ENCODE data around the gene IL18.

IL18 gene

GRCh38 chr11:112186304-112186703 is 22.4 kb upstream of the IL18 start:
- no peak overlapping the region for H3K9ac ChIP-seq (ENCODE audit: low read length)
- no peaks in the 10 kb centered on the region for H3K9me3 ChIP-seq (replicated peaks; ENCODE audit: insufficient read depth, low read length)
- no peaks in the 10 kb centered on the region for H3K9me2 ChIP-seq (replicated peaks; ENCODE audit: insufficient read depth, low read length)
- H3K27me3 ChIP-seq (replicated peaks; ENCODE audit: insufficient read depth, low read length), result no peaks in the 10 kb centered on the region
- no peaks in the 10 kb centered on the region for H3K36me3 ChIP-seq (replicated peaks; ENCODE audit: insufficient read depth, low read length)
- H2AFZ ChIP-seq (ENCODE audit: low read length), result no peak overlapping the region
- no peaks in the 10 kb centered on the region for H3F3A ChIP-seq (ENCODE audit: insufficient read depth, low read length)
- TF ChIP-seq EZH2 (optimal IDR thresholded peaks at IDR 0.05; ENCODE audit: low read depth, low read length) (no peak), CTCF (IDR thresholded peaks at IDR 0.05; ENCODE audit: low read length) (no peak), EZH2phosphoT487 (IDR thresholded peaks at IDR 0.05; ENCODE audit: low read length) (no peak)
- no peak overlapping the region for H3K4me2 ChIP-seq (ENCODE audit: low read depth, low read length)
- H3K79me2 ChIP-seq (ENCODE audit: low read length), result no peaks in the 10 kb centered on the region
- H3K4me3 ChIP-seq (ENCODE audit: low read length), result no peak overlapping the region
- no peak overlapping the region for H3K27ac ChIP-seq (ENCODE audit: low read length)
- no peaks in the 10 kb centered on the region for H3K4me1 ChIP-seq (ENCODE audit: low read length)
- H4K20me1 ChIP-seq (ENCODE audit: insufficient read depth, low read length), result no peaks in the 10 kb centered on the region
- DNase-seq, result no peak

- Histone ChIP-seq H3K27ac (ENCODE audit: low read length) (no peak overlapping the region), H3K4me3 (ENCODE audit: low read length) (no peak overlapping the region), H3K79me2 (ENCODE audit: low read length) (no peaks in the 10 kb centered on the region), H3K4me1 (ENCODE audit: low read length) (no peaks in the 10 kb centered on the region), H3K9ac (ENCODE audit: low read length) (no peak overlapping the region), H3K27me3 (replicated peaks; ENCODE audit: insufficient read depth, low read length) (no peaks in the 10 kb centered on the region), H2AFZ (ENCODE audit: low read length) (no peak overlapping the region), H3F3A (ENCODE audit: insufficient read depth, low read length) (no peaks in the 10 kb centered on the region), H3K4me2 (ENCODE audit: low read depth, low read length) (no peak overlapping the region), H3K9me2 (replicated peaks; ENCODE audit: insufficient read depth, low read length) (no peaks in the 10 kb centered on the region), H3K36me3 (replicated peaks; ENCODE audit: insufficient read depth, low read length) (no peaks in the 10 kb centered on the region), H4K20me1 (ENCODE audit: insufficient read depth, low read length) (no peaks in the 10 kb centered on the region), H3K9me3 (replicated peaks; ENCODE audit: insufficient read depth, low read length) (no peaks in the 10 kb centered on the region)
- DNase-seq, result no peak
- no peak for TF ChIP-seq CTCF (IDR thresholded peaks at IDR 0.05; ENCODE audit: low read length)
- TF ChIP-seq EZH2phosphoT487 (IDR thresholded peaks at IDR 0.05; ENCODE audit: low read length), result no peak
- TF ChIP-seq EZH2 (optimal IDR thresholded peaks at IDR 0.05; ENCODE audit: low read depth, low read length), result no peak
Observed at GRCh38 chr11:112185883-112186282, 22.0 kb upstream of the IL18 start.

- H3F3A ChIP-seq (ENCODE audit: insufficient read depth, low read length), result 0 out of 2 replicates have a peak, but pooled peaks cover 4% of the 10 kb centered on the region
- no peak overlapping the region for H3K4me2 ChIP-seq (ENCODE audit: low read depth, low read length)
- H3K27me3 ChIP-seq (replicated peaks; ENCODE audit: insufficient read depth, low read length), result no peaks in the 10 kb centered on the region
- H3K79me2 ChIP-seq (ENCODE audit: low read length), result no peaks in the 10 kb centered on the region
- no peak overlapping the region for H3K9ac ChIP-seq (ENCODE audit: low read length)
- TF ChIP-seq CTCF (IDR thresholded peaks at IDR 0.05; ENCODE audit: low read length), result no peak
- TF ChIP-seq EZH2 (optimal IDR thresholded peaks at IDR 0.05; ENCODE audit: low read depth, low read length), result no peak
- no peak for TF ChIP-seq EZH2phosphoT487 (IDR thresholded peaks at IDR 0.05; ENCODE audit: low read length)
- H3K9me2 ChIP-seq (replicated peaks; ENCODE audit: insufficient read depth, low read length), result no peaks in the 10 kb centered on the region
- H3K9me3 ChIP-seq (replicated peaks; ENCODE audit: insufficient read depth, low read length), result no peaks in the 10 kb centered on the region
- peaks cover 16% of the 10 kb centered on the region for H3K4me1 ChIP-seq (ENCODE audit: low read length)
- H2AFZ ChIP-seq (ENCODE audit: low read length), result no peak overlapping the region
- H3K36me3 ChIP-seq (replicated peaks; ENCODE audit: insufficient read depth, low read length), result no peaks in the 10 kb centered on the region
- no peak overlapping the region for H3K27ac ChIP-seq (ENCODE audit: low read length)
- no peaks in the 10 kb centered on the region for H4K20me1 ChIP-seq (ENCODE audit: insufficient read depth, low read length)
- no peak for DNase-seq
- H3K4me3 ChIP-seq (ENCODE audit: low read length), result no peak overlapping the region
Observed at GRCh38 chr11:112182867-112183266, 19.0 kb upstream of the IL18 start.

Measured in MM.1S (cell line).